ES-I3 (cell line): Measurements from ENCODE around the gene DAB2IP.
"Not testable (repeated sequence)": the region's sequence is repeated elsewhere in the genome, so short reads cannot be mapped to it uniquely, and the experiment has no call there.

Experiments used
- H3K36me3 ChIP-seq: 2 replicates; pipeline ENCODE4 v1.6.1; 2013; ENCODE audit warnings: mild to moderate bottlenecking, low read length, control low read depth, moderate library complexity; ENCODE audit not compliant: insufficient read depth
- H3K4me1 ChIP-seq: 2 replicates; pipeline ENCODE4 v1.6.1; 2013; ENCODE audit warnings: mild to moderate bottlenecking, control low read depth, low read length; ENCODE audit not compliant: insufficient read depth
- H3K9ac ChIP-seq: 2 replicates; pipeline ENCODE4 v1.6.1; 2013; ENCODE audit warnings: low read depth, mild to moderate bottlenecking, low read length, moderate library complexity
- H3K9me3 ChIP-seq: 2 replicates; pipeline ENCODE4 v1.6.1; 2013; ENCODE audit warnings: mild to moderate bottlenecking, low read length, moderate library complexity; ENCODE audit not compliant: control insufficient read depth, insufficient read depth

Gene DAB2IP

GRCh38 chr9:121738968-121739367, 87.5 kb downstream of the DAB2IP start:
- Histone ChIP-seq H3K9me3 (no peaks in the 10 kb centered on the region), H3K9ac (no peak overlapping the region), H3K36me3 (no peaks in the 10 kb centered on the region), H3K4me1 (peaks cover 49% of the 10 kb centered on the region)

GRCh38 chr9:121739971-121740370, 88.5 kb downstream of the DAB2IP start:
- Histone ChIP-seq H3K4me1 (peaks cover 54% of the 10 kb centered on the region), H3K9ac (no peak overlapping the region)

GRCh38 chr9:121741228-121741918, 89.9 kb downstream of the DAB2IP start:
- Histone ChIP-seq H3K4me1 (peaks cover 53% of the 10 kb centered on the region), H3K36me3 (no peaks in the 10 kb centered on the region), H3K9me3 (no peaks in the 10 kb centered on the region), H3K9ac (no peak overlapping the region)

More at GRCh38 chr9:121739971-121740370, 88.5 kb downstream of the DAB2IP start:
- Histone ChIP-seq H3K36me3 (no peaks in the 10 kb centered on the region), H3K9me3 (no peaks in the 10 kb centered on the region)

- H3K4me1 ChIP-seq, result peaks cover 53% of the 10 kb centered on the region
- not testable (repeated sequence) for H3K36me3 ChIP-seq, H3K9me3 ChIP-seq, H3K9ac ChIP-seq
Observed at GRCh38 chr9:121741919-121742283, 90.5 kb downstream of the DAB2IP start.

GRCh38 chr9:121742923-121743322, 91.5 kb downstream of the DAB2IP start:
- H3K36me3 ChIP-seq, result no peaks in the 10 kb centered on the region
- no peak overlapping the region for H3K9ac ChIP-seq
- no peaks in the 10 kb centered on the region for H3K9me3 ChIP-seq
- peaks cover 45% of the 10 kb centered on the region for H3K4me1 ChIP-seq

- Histone ChIP-seq H3K9me3 (no peaks in the 10 kb centered on the region), H3K4me1 (peaks cover 39% of the 10 kb centered on the region), H3K36me3 (no peaks in the 10 kb centered on the region), H3K9ac (peak overlapping the region; percentile 27; the same call in 1 of the 2 replicates)
Observed at GRCh38 chr9:121743441-121744001, 92.1 kb downstream of the DAB2IP start.

GRCh38 chr9:121744002-121744686, 92.7 kb downstream of the DAB2IP start:
- Histone ChIP-seq H3K9me3 (no peaks in the 10 kb centered on the region), H3K4me1 (peaks cover 33% of the 10 kb centered on the region), H3K36me3 (no peaks in the 10 kb centered on the region), H3K9ac (peak overlapping the region; percentile 27; the same call in 1 of the 2 replicates)

- H3K9me3 ChIP-seq, result no peaks in the 10 kb centered on the region
- H3K9ac ChIP-seq, result no peak overlapping the region
- no peaks in the 10 kb centered on the region for H3K36me3 ChIP-seq
- H3K4me1 ChIP-seq, result peaks cover 29% of the 10 kb centered on the region
Observed at GRCh38 chr9:121744687-121745395, 93.4 kb downstream of the DAB2IP start.

GRCh38 chr9:121745396-121745695, 93.9 kb downstream of the DAB2IP start:
- H3K9me3 ChIP-seq, result no peaks in the 10 kb centered on the region
- peaks cover 29% of the 10 kb centered on the region for H3K4me1 ChIP-seq
- H3K9ac ChIP-seq, result no peak overlapping the region
- H3K36me3 ChIP-seq, result no peaks in the 10 kb centered on the region; the same call in 1 of the 2 replicates

GRCh38 chr9:121746411-121746810, 95.0 kb downstream of the DAB2IP start:
- no peak overlapping the region for H3K9ac ChIP-seq
- no peaks in the 10 kb centered on the region; the same call in 1 of the 2 replicates for H3K36me3 ChIP-seq
- peaks cover 24% of the 10 kb centered on the region for H3K4me1 ChIP-seq
- H3K9me3 ChIP-seq, result no peaks in the 10 kb centered on the region

GRCh38 chr9:121746866-121747265, 95.4 kb downstream of the DAB2IP start:
- no peaks in the 10 kb centered on the region; the same call in 1 of the 2 replicates for H3K36me3 ChIP-seq
- no peak overlapping the region for H3K9ac ChIP-seq
- peaks cover 19% of the 10 kb centered on the region for H3K4me1 ChIP-seq
- no peaks in the 10 kb centered on the region for H3K9me3 ChIP-seq

GRCh38 chr9:121748074-121748473, 96.6 kb downstream of the DAB2IP start:
- no peak overlapping the region for H3K9ac ChIP-seq

GRCh38 chr9:121748727-121749423, 97.4 kb downstream of the DAB2IP start:
- Histone ChIP-seq H3K4me1 (peaks cover 14% of the 10 kb centered on the region), H3K36me3 (no peaks in the 10 kb centered on the region; the same call in 1 of the 2 replicates), H3K9me3 (no peaks in the 10 kb centered on the region), H3K9ac (no peak overlapping the region)

More at GRCh38 chr9:121748074-121748473, 96.6 kb downstream of the DAB2IP start:
- H3K4me1 ChIP-seq, result peaks cover 18% of the 10 kb centered on the region
- H3K9me3 ChIP-seq, result no peaks in the 10 kb centered on the region
- H3K36me3 ChIP-seq, result no peaks in the 10 kb centered on the region; the same call in 1 of the 2 replicates

GRCh38 chr9:121749614-121750013, 98.2 kb downstream of the DAB2IP start:
- Histone ChIP-seq H3K4me1 (peaks cover 7% of the 10 kb centered on the region), H3K36me3 (no peaks in the 10 kb centered on the region; the same call in 1 of the 2 replicates), H3K9me3 (no peaks in the 10 kb centered on the region), H3K9ac (no peak overlapping the region)
